ENCODE measurements around the gene NBL1.

GRCh38 chr1:19613171-19613703, 30.9 kb upstream of the NBL1 start:
- TF ChIP-seq CTCF (conservative IDR thresholded peaks at IDR 0.05; ENCODE audit: low read depth, low read length) (no peak), EZH2phosphoT487 (IDR thresholded peaks at IDR 0.05; ENCODE audit: borderline replicate concordance, low read length) (no peak), EZH2 (IDR thresholded peaks at IDR 0.05; ENCODE audit: low read length, unreplicated experiment) (no peak)

Data from PC-3 (cell line).